Adrenal gland (tissue), 5 donors: ENCODE data around the gene RRBP1.

ENCODE experiments used
- CTCF ChIP-seq, 6 experiments: fragments of 450-650 bp in 4 of 6; fragments of 200-600 bp in 2 of 6; sonication (generic) in 1 of 6; IDR thresholded peaks; 1 replicate in 5 of 6; 2 replicates in 1 of 6; pipeline versions ENCODE4 v1.5.1 to v1.8.0; 2016 to 2021; ENCODE audit warnings: antibody characterized with exemption in 6 of 6, mild to moderate bottlenecking in 2 of 6, moderate library complexity in 1 of 6
- POLR2A ChIP-seq, 2 donors: fragments of 450-650 bp; IDR thresholded peaks; one replicate each; pipeline ENCODE4 v1.6.1; 2017; ENCODE audit warnings: antibody characterized with exemption in 2 of 2, mild to moderate bottlenecking in 2 of 2, moderate library complexity in 1 of 2
- donor health status: DM: no; HTN: no; CAD: no.

GRCh38 chr20:17608701-17609497, 73.1 kb downstream of the RRBP1 start:
- TF ChIP-seq CTCF (IDR thresholded peaks at IDR 0.05) (no peak), POLR2A (IDR thresholded peaks at IDR 0.05) (no peak)
